Panc1 (cell line): Measurements from ENCODE around the gene SETD7. TPM values are rescaled to one million over a fixed set of nuclear protein-coding genes. Genes with fewer than 3 reads are reported as not detected.

Experiments
- ATAC-seq: fragments of 200-7000 bp; cut with Tn5 transposase; 2 replicates; pipeline ENCODE4 v1.9.1; 2020; ENCODE audit warnings: mild to moderate bottlenecking, moderate library complexity
- BruUV-seq: library from RNA; stranded (reverse); fragments of 400-500 nt; replicated peaks from 2 replicates; lab custom pipeline; 2021; lab: Mats Ljungman, UMichigan
- CTCF ChIA-PET: fragments of 300-600 bp; sonication (Branson Sonifier 250); formaldehyde crosslinking; loops from one replicate; lab custom pipeline; 2022; ENCODE audit warnings: antibody characterized with exemption; lab: Charles Lee
- POLR2A ChIA-PET: fragments of 300-600 bp; sonication (Branson Sonifier 250); formaldehyde crosslinking; loops from one replicate; lab custom pipeline; 2022; ENCODE audit warnings: antibody characterized with exemption; lab: Charles Lee
- DNase-seq: peaks from one replicate; pipeline ENCODE4 v3.0.0-alpha.2; 2010; ENCODE audit warnings: low read depth, low spot score
- H3K27ac ChIP-seq: 2 replicates; pipeline ENCODE4 v1.5.1; 2011; ENCODE audit warnings: mild to moderate bottlenecking, low read length, inconsistent platforms
- H3K27me3 ChIP-seq: fragments of 200-500 bp; sonication (Bioruptor generic); 2 replicates; pipeline ENCODE4 v1.6.0; 2014; ENCODE audit warnings: low read length, inconsistent platforms; ENCODE audit not compliant: control insufficient read depth, insufficient read depth
- H3K36me3 ChIP-seq: fragments of 200-500 bp; sonication (Bioruptor generic); 2 replicates; pipeline ENCODE4 v1.5.1; 2014; ENCODE audit warnings: inconsistent platforms, mild to moderate bottlenecking, low read length, moderate library complexity; ENCODE audit not compliant: control insufficient read depth, insufficient read depth
- H3K4me1 ChIP-seq: 2 replicates; pipeline ENCODE4 v1.5.1; 2011; ENCODE audit warnings: inconsistent platforms, mild to moderate bottlenecking, low read length, moderate library complexity; ENCODE audit not compliant: control insufficient read depth, insufficient read depth
- H3K4me3 ChIP-seq, 2 experiments: 2 replicates each; pipeline ENCODE4 v1.5.1; 2011 to 2012; ENCODE audit warnings: low read depth in 2 of 2, low read length in 2 of 2, mild to moderate bottlenecking in 2 of 2, inconsistent platforms in 1 of 2, moderate library complexity in 1 of 2
- H3K9me3 ChIP-seq: fragments of 200-500 bp; sonication (Bioruptor generic); 2 replicates; pipeline ENCODE4 v1.5.1; 2014; ENCODE audit warnings: low read depth, mild to moderate bottlenecking, inconsistent platforms, low read length, moderate library complexity; ENCODE audit not compliant: control insufficient read depth, insufficient read depth
- POLR2AphosphoS5 ChIP-seq: IDR thresholded peaks from 2 replicates; pipeline ENCODE4 v1.6.1; 2012; ENCODE audit warnings: mild to moderate bottlenecking, low read depth, low read length, moderate library complexity
- SIN3A ChIP-seq: IDR thresholded peaks from 2 replicates; pipeline ENCODE4 v1.6.1; 2012; ENCODE audit warnings: low read depth, mild to moderate bottlenecking, low read length, moderate library complexity, borderline replicate concordance; ENCODE audit not compliant: insufficient read depth
- TCF7L2 ChIP-seq: IDR thresholded peaks from 2 replicates; pipeline ENCODE4 v1.6.1; 2011; ENCODE audit warnings: mild to moderate bottlenecking, low read depth, low read length, inconsistent platforms
- in situ Hi-C: cut with HindIII; loops from 2 replicates; pipeline ENCODE4 v1.10.0; 2016; ENCODE audit warnings: low sequenced_read_pairs, low pct_unique_long_range_greater_than_20kb
- intact Hi-C: fragments of 100-400 bp; cut with micrococcal nuclease; formaldehyde crosslinking; loops from one replicate; pipeline ENCODE4 v1.10.0; 2022; ENCODE audit not compliant: unreplicated experiment
- total RNA-seq: library from RNA; stranded (reverse); gene quantifications from one replicate; pipeline ENCODE4 v1.2.1, GENCODE V29; 2021; ENCODE audit not compliant: unreplicated experiment
- TF ChIP-seq, protein P1 (sequence below), 2 experiments: IDR thresholded peaks; 2 replicates each; pipeline ENCODE4 v1.6.1; 2011 to 2012; ENCODE audit warnings: low read depth in 2 of 2, control low read depth in 1 of 2, low read length in 1 of 2, mild to moderate bottlenecking in 1 of 2, moderate library complexity in 1 of 2; ENCODE audit not compliant: insufficient read depth in 1 of 2
- TF ChIP-seq, protein P2 (sequence below): fragments of 450-650 bp; IDR thresholded peaks from 2 replicates; pipeline ENCODE4 v1.5.1; 2017; ENCODE audit warnings: mild to moderate bottlenecking

Gene SETD7
- total RNA-seq, 1 experiment from 2014 or later = 24.8 TPM

GRCh38 chr4:139564502-139564901, 8.5 kb upstream of the SETD7 start:
- H3K9me3 ChIP-seq = no peaks in the 10 kb centered on the region
- no TSS peak for BruUV-seq
- ATAC-seq = no peak
- POLR2A ChIA-PET = no interaction called here
- no peak for DNase-seq
- in situ Hi-C loops (no loop called here), intact Hi-C loops (no loop called here)
- CTCF ChIA-PET = interaction anchor here (0.6 kb wide), 1 partner anchor 34 kb away, joined by 3 read pairs; no protein-coding TSS in a partner anchor
- H3K27ac ChIP-seq = no peak overlapping the region
- TF ChIP-seq, protein P1, sequence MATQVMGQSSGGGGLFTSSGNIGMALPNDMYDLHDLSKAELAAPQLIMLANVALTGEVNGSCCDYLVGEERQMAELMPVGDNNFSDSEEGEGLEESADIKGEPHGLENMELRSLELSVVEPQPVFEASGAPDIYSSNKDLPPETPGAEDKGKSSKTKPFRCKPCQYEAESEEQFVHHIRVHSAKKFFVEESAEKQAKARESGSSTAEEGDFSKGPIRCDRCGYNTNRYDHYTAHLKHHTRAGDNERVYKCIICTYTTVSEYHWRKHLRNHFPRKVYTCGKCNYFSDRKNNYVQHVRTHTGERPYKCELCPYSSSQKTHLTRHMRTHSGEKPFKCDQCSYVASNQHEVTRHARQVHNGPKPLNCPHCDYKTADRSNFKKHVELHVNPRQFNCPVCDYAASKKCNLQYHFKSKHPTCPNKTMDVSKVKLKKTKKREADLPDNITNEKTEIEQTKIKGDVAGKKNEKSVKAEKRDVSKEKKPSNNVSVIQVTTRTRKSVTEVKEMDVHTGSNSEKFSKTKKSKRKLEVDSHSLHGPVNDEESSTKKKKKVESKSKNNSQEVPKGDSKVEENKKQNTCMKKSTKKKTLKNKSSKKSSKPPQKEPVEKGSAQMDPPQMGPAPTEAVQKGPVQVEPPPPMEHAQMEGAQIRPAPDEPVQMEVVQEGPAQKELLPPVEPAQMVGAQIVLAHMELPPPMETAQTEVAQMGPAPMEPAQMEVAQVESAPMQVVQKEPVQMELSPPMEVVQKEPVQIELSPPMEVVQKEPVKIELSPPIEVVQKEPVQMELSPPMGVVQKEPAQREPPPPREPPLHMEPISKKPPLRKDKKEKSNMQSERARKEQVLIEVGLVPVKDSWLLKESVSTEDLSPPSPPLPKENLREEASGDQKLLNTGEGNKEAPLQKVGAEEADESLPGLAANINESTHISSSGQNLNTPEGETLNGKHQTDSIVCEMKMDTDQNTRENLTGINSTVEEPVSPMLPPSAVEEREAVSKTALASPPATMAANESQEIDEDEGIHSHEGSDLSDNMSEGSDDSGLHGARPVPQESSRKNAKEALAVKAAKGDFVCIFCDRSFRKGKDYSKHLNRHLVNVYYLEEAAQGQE (IDR thresholded peaks at IDR 0.05; ENCODE audit: insufficient read depth in 1 of 2, low read depth in 2 of 2, low read length in 1 of 2) = no peak
- no peak for TF ChIP-seq POLR2AphosphoS5
- TF ChIP-seq, protein P2, sequence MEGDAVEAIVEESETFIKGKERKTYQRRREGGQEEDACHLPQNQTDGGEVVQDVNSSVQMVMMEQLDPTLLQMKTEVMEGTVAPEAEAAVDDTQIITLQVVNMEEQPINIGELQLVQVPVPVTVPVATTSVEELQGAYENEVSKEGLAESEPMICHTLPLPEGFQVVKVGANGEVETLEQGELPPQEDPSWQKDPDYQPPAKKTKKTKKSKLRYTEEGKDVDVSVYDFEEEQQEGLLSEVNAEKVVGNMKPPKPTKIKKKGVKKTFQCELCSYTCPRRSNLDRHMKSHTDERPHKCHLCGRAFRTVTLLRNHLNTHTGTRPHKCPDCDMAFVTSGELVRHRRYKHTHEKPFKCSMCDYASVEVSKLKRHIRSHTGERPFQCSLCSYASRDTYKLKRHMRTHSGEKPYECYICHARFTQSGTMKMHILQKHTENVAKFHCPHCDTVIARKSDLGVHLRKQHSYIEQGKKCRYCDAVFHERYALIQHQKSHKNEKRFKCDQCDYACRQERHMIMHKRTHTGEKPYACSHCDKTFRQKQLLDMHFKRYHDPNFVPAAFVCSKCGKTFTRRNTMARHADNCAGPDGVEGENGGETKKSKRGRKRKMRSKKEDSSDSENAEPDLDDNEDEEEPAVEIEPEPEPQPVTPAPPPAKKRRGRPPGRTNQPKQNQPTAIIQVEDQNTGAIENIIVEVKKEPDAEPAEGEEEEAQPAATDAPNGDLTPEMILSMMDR = peak; percentile 38; the same call in 1 of the 2 replicates
- no peak for TF ChIP-seq SIN3A
- TF ChIP-seq TCF7L2 = no peak
- no peaks in the 10 kb centered on the region for H3K27me3 ChIP-seq
- H3K4me3 ChIP-seq = no peak overlapping the region
- H3K4me1 ChIP-seq = no peaks in the 10 kb centered on the region
- H3K36me3 ChIP-seq = no peaks in the 10 kb centered on the region

- no TSS peak for BruUV-seq
These were observed 7.5 kb upstream of the SETD7 start for GRCh38 chr4:139563515-139563914.

More at GRCh38 chr4:139563515-139563914, 7.5 kb upstream of the SETD7 start:
- DNase-seq = no peak
- POLR2A ChIA-PET = no interaction called here
- TF ChIP-seq, protein P1 (IDR thresholded peaks at IDR 0.05; ENCODE audit: insufficient read depth in 1 of 2, low read depth in 2 of 2, low read length in 1 of 2) = no peak
- TF ChIP-seq TCF7L2 = no peak
- TF ChIP-seq POLR2AphosphoS5 = no peak
- H3K4me1 ChIP-seq = no peaks in the 10 kb centered on the region
- no peak overlapping the region for H3K4me3 ChIP-seq
- H3K36me3 ChIP-seq = no peaks in the 10 kb centered on the region
- ATAC-seq = no peak
- intact Hi-C loops (no loop called here), in situ Hi-C loops (no loop called here)
- CTCF ChIA-PET = no interaction called here
- no peaks in the 10 kb centered on the region for H3K27me3 ChIP-seq
- H3K9me3 ChIP-seq = no peaks in the 10 kb centered on the region
- H3K27ac ChIP-seq = no peak overlapping the region
